Cardiac muscle cell (in vitro differentiated cells and primary cell): ENCODE results near the gene SERP2. TPM values are rescaled to one million over a fixed set of nuclear protein-coding genes. Genes with fewer than 3 reads are reported as not detected.

Source experiments
- DNase-seq, 2 donors: peaks; one replicate each; pipeline versions ENCODE4 v3.0.0 to v3.0.0-alpha.2; 2010 to 2017; ENCODE audit warnings: low read depth in 1 of 2, low spot score in 1 of 2
- H3K27ac ChIP-seq: fragments of 200-600 bp; sonication (generic); 2 replicates; pipeline ENCODE4 v1.5.1; 2016
- H3K27me3 ChIP-seq: fragments of 200-600 bp; sonication (generic); 2 replicates; pipeline ENCODE4 v1.6.0; 2016; ENCODE audit warnings: control low read depth
- H3K36me3 ChIP-seq: fragments of 200-600 bp; sonication (generic); 2 replicates; pipeline ENCODE4 v1.5.1; 2016; ENCODE audit warnings: control low read depth
- H3K4me1 ChIP-seq: fragments of 200-600 bp; sonication (generic); 2 replicates; pipeline ENCODE4 v1.8.1; 2017; ENCODE audit warnings: low read depth, mild to moderate bottlenecking, mixed run types
- H3K4me3 ChIP-seq: fragments of 200-600 bp; sonication (generic); 2 replicates; pipeline ENCODE4 v1.5.1; 2016; ENCODE audit warnings: mild to moderate bottlenecking
- H3K9me3 ChIP-seq: fragments of 200-600 bp; sonication (generic); 2 replicates; pipeline ENCODE4 v1.5.1; 2017; ENCODE audit warnings: low read depth, mild to moderate bottlenecking, control low read depth
- CTCF ChIP-seq: IDR thresholded peaks from 2 replicates; pipeline ENCODE4 v1.5.1; 2012; ENCODE audit warnings: low read depth, mild to moderate bottlenecking, low read length
- polyA plus RNA-seq: library from polyadenylated mRNA; unstranded; fragments of >200 nt; fragmentation: Nextera tagmentation; extraction: Ambion mirVana; gene quantifications from 2 replicates; pipeline ENCODE4 v1.2.1, GENCODE V29; 2016
- total RNA-seq: library from RNA; depleted of rRNA; stranded (reverse); fragments of >200 nt; gene quantifications from 2 replicates; pipeline ENCODE4 v1.2.3, GENCODE V29; 2016

The SERP2 gene
- total and polyA plus RNA-seq, 2 experiments from 2014 or later, result 3.5 to 9.0 TPM

DNA sequence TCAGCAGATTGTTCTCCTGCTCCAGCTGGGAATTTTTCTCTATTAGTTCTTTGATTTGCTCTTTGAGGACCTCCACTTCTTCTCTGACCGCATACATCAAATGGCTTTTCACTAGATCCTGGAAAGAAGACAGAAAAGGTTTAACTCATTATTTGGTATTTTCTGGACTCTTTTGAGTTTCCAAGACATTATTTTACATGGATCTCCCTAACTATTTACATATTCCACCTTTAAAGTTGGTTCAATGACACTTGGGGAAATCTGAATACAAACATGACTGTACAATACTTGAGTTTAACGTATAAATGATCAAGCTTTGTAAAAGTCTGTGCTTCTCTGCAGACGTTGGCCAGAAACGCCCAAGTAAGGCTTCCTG, 61.1 kb downstream of the SERP2 start:
- H3K9me3 ChIP-seq, result no peaks in the 10 kb centered on the region
- DNase-seq, result no peak
- H3K36me3 ChIP-seq, result peaks cover 20% of the 10 kb centered on the region
- H3K27ac ChIP-seq, result peak overlapping the region; percentile 98
- peaks cover 39% of the 10 kb centered on the region for H3K4me1 ChIP-seq
- H3K4me3 ChIP-seq, result peak overlapping the region; percentile 93
- H3K27me3 ChIP-seq, result no peaks in the 10 kb centered on the region
- no peak for TF ChIP-seq CTCF

- DNase-seq, result peak; percentile 99
- no peaks in the 10 kb centered on the region for H3K27me3 ChIP-seq
- peak overlapping the region; percentile 93 for H3K4me3 ChIP-seq
- H3K9me3 ChIP-seq, result no peaks in the 10 kb centered on the region
- H3K4me1 ChIP-seq, result peaks cover 45% of the 10 kb centered on the region
- H3K27ac ChIP-seq, result peak overlapping the region; percentile 98
- TF ChIP-seq CTCF, result no peak
- peaks cover 20% of the 10 kb centered on the region for H3K36me3 ChIP-seq
Measured at GRCh38 chr13:44435142-44435918, 61.7 kb downstream of the SERP2 start.

DNA sequence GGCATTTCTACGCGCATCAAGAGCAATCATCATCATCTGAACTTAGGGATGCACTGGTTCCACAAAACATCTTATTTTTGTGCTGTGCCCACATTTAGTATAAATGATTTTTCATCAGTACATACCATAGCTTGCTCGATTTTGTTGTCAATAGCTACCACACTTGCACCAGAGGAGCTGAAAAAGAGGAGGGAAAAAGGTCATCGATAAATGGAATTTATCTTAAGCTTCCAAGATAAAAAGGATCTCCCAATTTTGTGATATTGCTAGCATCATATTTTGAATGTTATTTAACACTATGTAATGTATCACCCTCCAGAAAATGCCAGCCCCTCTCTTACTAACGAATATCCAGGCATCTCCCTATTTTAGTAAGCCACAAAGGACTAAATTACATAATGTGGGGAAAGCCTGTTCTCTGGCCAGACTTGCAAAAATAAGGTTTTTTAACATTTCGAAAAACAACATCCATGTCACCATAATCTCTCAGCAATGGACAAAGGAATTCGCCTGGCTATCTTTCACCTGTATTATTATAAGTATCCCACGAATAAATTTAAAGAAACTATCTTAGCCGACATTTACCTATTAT, 62.4 kb downstream of the SERP2 start:
- TF ChIP-seq CTCF, result no peak
- peak overlapping the region; percentile 93 for H3K4me3 ChIP-seq
- peak overlapping the region; percentile 98 for H3K27ac ChIP-seq
- DNase-seq, result no peak
- H3K36me3 ChIP-seq, result peaks cover 20% of the 10 kb centered on the region
- no peaks in the 10 kb centered on the region for H3K9me3 ChIP-seq
- peaks cover 52% of the 10 kb centered on the region for H3K4me1 ChIP-seq
- no peaks in the 10 kb centered on the region for H3K27me3 ChIP-seq

DNA sequence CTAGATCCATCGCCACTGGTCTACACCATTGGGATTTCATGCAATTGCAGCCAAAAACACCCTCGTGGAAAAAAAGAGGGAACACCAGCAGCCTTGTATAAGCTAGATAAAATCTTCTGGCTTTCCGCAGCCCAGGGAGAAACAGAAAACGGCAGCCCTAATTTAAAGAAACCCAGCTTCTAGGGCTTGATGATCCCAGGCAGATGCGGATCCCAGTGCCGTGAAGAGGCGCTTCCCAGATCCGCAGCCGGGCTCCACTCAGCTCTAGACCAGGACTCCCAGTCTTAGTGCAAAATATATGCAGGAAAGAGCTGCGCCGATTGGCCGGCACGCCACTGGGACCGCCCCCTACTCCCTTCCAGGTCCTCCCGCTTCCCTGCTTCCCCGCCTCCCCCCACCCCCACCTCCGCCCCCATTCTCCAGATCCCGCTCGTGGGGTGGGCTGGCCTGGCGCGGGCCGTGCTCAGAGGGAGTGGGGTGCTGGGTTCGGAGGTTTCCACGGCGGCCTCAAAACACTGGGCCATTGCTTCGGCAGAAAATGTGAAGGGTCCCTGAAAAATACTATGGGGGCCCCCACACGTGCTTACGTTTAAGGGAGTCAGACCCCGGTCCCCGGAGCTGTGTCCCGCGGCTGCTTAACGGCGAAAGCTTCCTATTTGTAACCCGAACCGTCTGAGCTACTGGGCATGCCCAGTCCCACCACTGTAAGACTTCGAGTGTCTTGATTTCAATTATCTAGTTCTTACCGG, 63.1 kb downstream of the SERP2 start:
- Histone ChIP-seq H3K9me3 (no peaks in the 10 kb centered on the region), H3K27ac (peak overlapping the region; percentile 98)

More for the DNA sequence above, 63.1 kb downstream of the SERP2 start:
- no peak for TF ChIP-seq CTCF
- Histone ChIP-seq H3K27me3 (no peaks in the 10 kb centered on the region), H3K4me1 (peaks cover 57% of the 10 kb centered on the region), H3K4me3 (peak overlapping the region; percentile 93), H3K36me3 (peaks cover 20% of the 10 kb centered on the region)
- peak; percentile 96 for DNase-seq
